H9 (cell line): ENCODE results near the gene BCKDHB. TPM values are rescaled to one million over a fixed set of nuclear protein-coding genes. Genes with fewer than 3 reads are reported as not detected.

Source experiments
- DNase-seq: peaks from one replicate; pipeline ENCODE4 v3.0.0-alpha.2; 2017
- H2AFZ ChIP-seq: one replicate; pipeline ENCODE4 v1.6.1; 2013; ENCODE audit warnings: mild to moderate bottlenecking, low read length, control low read depth, moderate library complexity
- H2AK5ac ChIP-seq: 2 replicates; pipeline ENCODE4 v1.6.1; 2013; ENCODE audit warnings: low read length, control low read depth, mixed read lengths; ENCODE audit not compliant: insufficient read length
- H2BK120ac ChIP-seq: one replicate; pipeline ENCODE4 v1.6.1; 2013; ENCODE audit warnings: low read depth, mild to moderate bottlenecking, low read length, control low read depth, inconsistent platforms; ENCODE audit not compliant: poor library complexity, severe bottlenecking
- H2BK12ac ChIP-seq: 2 replicates; pipeline ENCODE4 v1.6.1; 2013; ENCODE audit warnings: low read length, control low read depth, mixed read lengths, low read depth; ENCODE audit not compliant: insufficient read length
- H2BK15ac ChIP-seq: 2 replicates; pipeline ENCODE4 v1.6.1; 2013; ENCODE audit warnings: low read depth, low read length, control low read depth
- H2BK20ac ChIP-seq: one replicate; pipeline ENCODE4 v1.6.1; 2013; ENCODE audit warnings: low read depth, mild to moderate bottlenecking, low read length, control low read depth, inconsistent platforms; ENCODE audit not compliant: poor library complexity, severe bottlenecking
- H2BK5ac ChIP-seq: 2 replicates; pipeline ENCODE4 v1.6.1; 2013; ENCODE audit warnings: low read length, control low read depth, mixed read lengths; ENCODE audit not compliant: insufficient read length
- H3K14ac ChIP-seq: 2 replicates; pipeline ENCODE4 v1.6.1; 2013; ENCODE audit warnings: low read length, control low read depth; ENCODE audit not compliant: insufficient read depth
- H3K18ac ChIP-seq: 2 replicates; pipeline ENCODE4 v1.6.1; 2013; ENCODE audit warnings: low read depth, mild to moderate bottlenecking, mixed read lengths, low read length, control low read depth; ENCODE audit not compliant: insufficient read length
- H3K23ac ChIP-seq: 2 replicates; pipeline ENCODE4 v1.6.1; 2013; ENCODE audit warnings: low read length, control low read depth, mixed read lengths, low read depth; ENCODE audit not compliant: insufficient read length
- H3K23me2 ChIP-seq: 2 replicates; pipeline ENCODE4 v1.6.1; 2013; ENCODE audit warnings: low read depth, mild to moderate bottlenecking, mixed read lengths, low read length, control low read depth; ENCODE audit not compliant: insufficient read length, poor library complexity, severe bottlenecking
- H3K27ac ChIP-seq: 2 replicates; pipeline ENCODE4 v1.5.1; 2013; ENCODE audit warnings: low read length, control low read depth, mixed read lengths, low read depth; ENCODE audit not compliant: insufficient read length
- H3K27me3 ChIP-seq: 2 replicates; pipeline ENCODE4 v1.6.1; 2013; ENCODE audit warnings: low read length, control low read depth, inconsistent platforms; ENCODE audit not compliant: insufficient read depth
- H3K4ac ChIP-seq: 2 replicates; pipeline ENCODE4 v1.6.1; 2013; ENCODE audit warnings: low read depth, mild to moderate bottlenecking, control low read depth, inconsistent platforms, low read length, moderate library complexity
- H3K4me1 ChIP-seq: 2 replicates; pipeline ENCODE4 v1.6.1; 2013; ENCODE audit warnings: low read length, control low read depth, inconsistent platforms; ENCODE audit not compliant: insufficient read depth
- H3K4me2 ChIP-seq: 2 replicates; pipeline ENCODE4 v1.6.1; 2013; ENCODE audit warnings: low read length, control low read depth, mixed read lengths; ENCODE audit not compliant: insufficient read length, insufficient read depth
- H3K56ac ChIP-seq: 2 replicates; pipeline ENCODE4 v1.6.1; 2013; ENCODE audit warnings: low read depth, mild to moderate bottlenecking, mixed read lengths, low read length, control low read depth; ENCODE audit not compliant: insufficient read length
- H3K79me1 ChIP-seq: 2 replicates; pipeline ENCODE4 v1.6.1; 2013; ENCODE audit warnings: low read depth, mild to moderate bottlenecking, moderate library complexity, low read length, control low read depth, inconsistent platforms; ENCODE audit not compliant: insufficient read depth, poor library complexity, severe bottlenecking
- H3K79me2 ChIP-seq: 2 replicates; pipeline ENCODE4 v1.6.1; 2013; ENCODE audit warnings: low read length, control low read depth, inconsistent platforms; ENCODE audit not compliant: insufficient read depth
- H3K9ac ChIP-seq: 2 replicates; pipeline ENCODE4 v1.6.1; 2013; ENCODE audit warnings: low read length, control low read depth, mixed read lengths; ENCODE audit not compliant: insufficient read length; ENCODE audit errors: extremely low read depth
- H3K9me3 ChIP-seq: one replicate; pipeline ENCODE4 v1.6.1; 2013; ENCODE audit warnings: low read depth, low read length, inconsistent platforms; ENCODE audit not compliant: control insufficient read depth
- H3T11ph ChIP-seq: one replicate; pipeline ENCODE4 v1.6.1; 2013; ENCODE audit warnings: mild to moderate bottlenecking, low read length, control low read depth, inconsistent platforms
- H4K20me1 ChIP-seq: one replicate; pipeline ENCODE4 v1.6.1; 2013; ENCODE audit not compliant: control insufficient read depth, insufficient read length, insufficient read depth
- H4K5ac ChIP-seq: 2 replicates; pipeline ENCODE4 v1.6.1; 2013; ENCODE audit warnings: low read depth, mild to moderate bottlenecking, mixed read lengths, low read length, control low read depth; ENCODE audit not compliant: insufficient read length
- H4K8ac ChIP-seq: replicated peaks from 2 replicates; pipeline ENCODE4 v1.6.1; 2013; ENCODE audit warnings: low read length, control low read depth, mixed read lengths, low read depth; ENCODE audit not compliant: insufficient read length
- H4K91ac ChIP-seq: 2 replicates; pipeline ENCODE4 v1.6.1; 2013; ENCODE audit warnings: low read depth, mild to moderate bottlenecking, moderate library complexity, mixed read lengths, low read length, control low read depth; ENCODE audit not compliant: insufficient read length
- H3K27ac Mint-ChIP-seq, 3 experiments: 2 replicates in 2 of 3; 3 replicates in 1 of 3; pipeline ENCODE4 v1.8.0; 2020 to 2021; ENCODE audit warnings: mixed read lengths in 3 of 3, mild to moderate bottlenecking in 1 of 3, moderate library complexity in 1 of 3
- H3K27me3 Mint-ChIP-seq: 2 replicates; pipeline ENCODE4 v1.8.0; 2021; ENCODE audit warnings: low read depth, mild to moderate bottlenecking, moderate library complexity, mixed read lengths
- H3K36me3 Mint-ChIP-seq, 3 experiments: 2 replicates in 2 of 3; 3 replicates in 1 of 3; pipeline ENCODE4 v1.8.0; 2020 to 2021; ENCODE audit warnings: low read depth in 3 of 3, mixed read lengths in 3 of 3; ENCODE audit not compliant: insufficient read depth in 1 of 3
- H3K4me1 Mint-ChIP-seq, 2 experiments: 2 replicates each; pipeline ENCODE4 v1.8.0; 2020; ENCODE audit warnings: mixed read lengths in 2 of 2
- H3K4me3 Mint-ChIP-seq, 2 experiments: 2 replicates in 1 of 2; 3 replicates in 1 of 2; pipeline ENCODE4 v1.8.0; 2020 to 2021; ENCODE audit warnings: mild to moderate bottlenecking in 2 of 2, mixed read lengths in 2 of 2, moderate library complexity in 1 of 2
- H3K9me3 Mint-ChIP-seq, 2 experiments: 2 replicates in 1 of 2; 3 replicates in 1 of 2; pipeline ENCODE4 v1.8.0; 2020; ENCODE audit warnings: mild to moderate bottlenecking in 2 of 2, mixed read lengths in 2 of 2, moderate library complexity in 1 of 2
- WGBS: extraction: QIAGEN DNeasy Blood & Tissue Kit; methylation state at CpG from one replicate; pipeline ENCODE4 v1.1.7; 2013; ENCODE audit warnings: missing lambda C conversion rate, low lambda C conversion rate, mixed read lengths; ENCODE audit not compliant: insufficient read length; ENCODE audit errors: extremely low coverage; 5-methylcytosine and 5-hydroxymethylcytosine counted together
- total RNA-seq: library from RNA; stranded (reverse); gene quantifications from 2 replicates; pipeline ENCODE4 v1.2.1, GENCODE V29; 2021
- TF ChIP-seq, protein P1 (sequence below): fragments of 200-600 bp; sonication (generic); conservative IDR thresholded peaks from 3 replicates; pipeline ENCODE4 v1.8.0; 2021; ENCODE audit warnings: antibody characterized with exemption, mild to moderate bottlenecking

Gene BCKDHB
- total RNA-seq, 1 experiment from 2014 or later: 26.6 TPM

DNA sequence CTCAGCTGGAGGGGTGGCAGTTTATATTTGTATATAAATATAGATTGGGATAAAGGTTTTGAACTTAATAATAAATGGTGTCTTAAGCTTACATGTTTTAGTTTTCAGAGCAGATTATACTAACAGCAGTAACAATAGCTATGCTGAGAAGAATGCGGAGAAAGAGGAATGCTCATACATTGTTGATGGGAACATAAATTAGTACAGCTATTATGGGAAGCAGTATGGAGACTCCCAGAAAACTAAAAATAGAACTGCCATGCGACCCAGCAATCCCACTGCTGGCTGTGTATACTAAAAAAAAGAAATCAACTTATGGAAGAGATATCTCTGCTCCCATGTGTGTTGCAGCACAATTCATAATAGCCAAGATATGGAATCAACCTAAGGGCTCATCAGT lies 127.9 kb downstream of the BCKDHB start:
- peaks cover 8% of the 10 kb centered on the region in 2 experiments; a peak in 3 of 4 replicates for H3K4me1 Mint-ChIP-seq
- Histone ChIP-seq H3K4ac (no peak overlapping the region), H2AK5ac (no peak overlapping the region), H2AFZ (no peak overlapping the region), H3K4me2 (no peak overlapping the region), H3K27me3 (no peaks in the 10 kb centered on the region), H4K5ac (no peak overlapping the region), H2BK12ac (no peak overlapping the region), H2BK15ac (no peak overlapping the region), H3K56ac (no peak overlapping the region), H2BK5ac (no peak overlapping the region), H3K79me2 (no peaks in the 10 kb centered on the region), H3K9me3 (no peaks in the 10 kb centered on the region), H3T11ph (no peak overlapping the region), H3K27ac (no peak overlapping the region), H2BK120ac (no peak overlapping the region), H3K23ac (no peak overlapping the region), H4K91ac (no peak overlapping the region), H3K14ac (no peak overlapping the region), H3K18ac (no peak overlapping the region), H3K23me2 (no peaks in the 10 kb centered on the region), H3K9ac (no peak overlapping the region), H3K79me1 (no peaks in the 10 kb centered on the region), H2BK20ac (no peak overlapping the region), H4K20me1 (no peaks in the 10 kb centered on the region), H4K8ac (no peak overlapping the region), H3K4me1 (no peaks in the 10 kb centered on the region)
- no peak overlapping the region for H3K4me3 Mint-ChIP-seq
- no peak overlapping the region for H3K27ac Mint-ChIP-seq
- peaks cover 7 to 14% (median 11%) of the 10 kb centered on the region in 3 experiments; a peak in 6 of 7 replicates for H3K36me3 Mint-ChIP-seq
- peaks cover 0 to 6% of the 10 kb centered on the region in 2 experiments; a peak in 2 of 5 replicates for H3K9me3 Mint-ChIP-seq
- TF ChIP-seq, protein P1, sequence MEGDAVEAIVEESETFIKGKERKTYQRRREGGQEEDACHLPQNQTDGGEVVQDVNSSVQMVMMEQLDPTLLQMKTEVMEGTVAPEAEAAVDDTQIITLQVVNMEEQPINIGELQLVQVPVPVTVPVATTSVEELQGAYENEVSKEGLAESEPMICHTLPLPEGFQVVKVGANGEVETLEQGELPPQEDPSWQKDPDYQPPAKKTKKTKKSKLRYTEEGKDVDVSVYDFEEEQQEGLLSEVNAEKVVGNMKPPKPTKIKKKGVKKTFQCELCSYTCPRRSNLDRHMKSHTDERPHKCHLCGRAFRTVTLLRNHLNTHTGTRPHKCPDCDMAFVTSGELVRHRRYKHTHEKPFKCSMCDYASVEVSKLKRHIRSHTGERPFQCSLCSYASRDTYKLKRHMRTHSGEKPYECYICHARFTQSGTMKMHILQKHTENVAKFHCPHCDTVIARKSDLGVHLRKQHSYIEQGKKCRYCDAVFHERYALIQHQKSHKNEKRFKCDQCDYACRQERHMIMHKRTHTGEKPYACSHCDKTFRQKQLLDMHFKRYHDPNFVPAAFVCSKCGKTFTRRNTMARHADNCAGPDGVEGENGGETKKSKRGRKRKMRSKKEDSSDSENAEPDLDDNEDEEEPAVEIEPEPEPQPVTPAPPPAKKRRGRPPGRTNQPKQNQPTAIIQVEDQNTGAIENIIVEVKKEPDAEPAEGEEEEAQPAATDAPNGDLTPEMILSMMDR: no peak
- H3K27me3 Mint-ChIP-seq: no peaks in the 10 kb centered on the region
- no peak for DNase-seq
- WGBS: no CpG with 5 or more reads among the region's 2 CpGs
